NCI-H1417 (cell line): Measurements from ENCODE around the gene MRPS11.
"Not testable (repeated sequence)": the region's sequence is repeated elsewhere in the genome, so short reads cannot be mapped to it uniquely, and the experiment has no call there.

ENCODE experiments used
- DNase-seq, 3 experiments: peaks; one replicate each; lab custom pipeline; 2025; lab: John Stamatoyannopoulos, UW

MRPS11 gene

DNA sequence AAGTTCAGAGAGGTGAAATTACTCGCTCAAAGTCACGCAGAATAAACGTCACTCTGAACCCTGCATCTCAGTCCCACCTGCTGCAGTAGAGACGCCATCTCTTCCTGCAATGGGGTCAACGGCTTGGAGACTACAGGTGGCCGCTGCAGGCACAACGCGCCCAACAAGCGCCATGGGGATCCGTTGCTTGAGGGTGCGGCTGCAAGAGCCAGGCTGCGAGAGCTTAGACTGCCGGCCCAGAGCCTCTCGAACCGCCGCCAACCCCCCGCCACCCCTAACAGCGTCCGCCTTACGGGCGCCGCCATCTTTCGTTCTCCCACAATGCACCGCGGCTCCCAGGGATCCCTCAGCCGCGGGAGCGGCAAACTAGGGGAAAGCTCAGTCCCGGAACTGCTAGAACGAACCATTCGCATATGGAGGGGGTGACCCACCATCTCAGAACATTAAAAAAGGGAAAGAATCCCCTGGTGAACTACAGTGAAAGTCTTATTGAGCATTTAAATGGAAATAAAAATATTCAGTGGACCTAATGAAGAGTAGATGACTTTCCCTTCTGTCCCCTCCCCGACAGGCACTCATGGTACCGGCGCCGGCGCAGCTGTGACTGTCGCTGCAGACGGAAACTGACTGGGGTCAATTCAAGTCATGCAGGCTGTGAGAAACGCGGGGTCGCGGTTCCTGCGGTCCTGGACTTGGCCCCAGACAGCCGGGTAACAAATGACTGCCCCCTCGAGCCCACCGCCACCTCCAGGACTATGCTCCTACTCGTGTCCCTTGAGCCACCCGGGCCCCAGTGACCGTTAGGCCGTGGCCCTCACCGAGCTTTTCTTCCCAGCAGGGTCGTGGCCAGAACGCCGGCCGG is at the start of gene MRPS11, which contains the start of gene MRPL46:
MRPS11 (plus strand) TSS at position 636 of the 862 bp plus-strand sequence; CDS start at position 646, 10 bp downstream.
MRPL46 (minus strand) TSS at position 316 of the 862 bp plus-strand sequence; CDS start at position 305, 11 bp downstream.
- peak; percentile 90 to 98 (median 97) for DNase-seq

DNA sequence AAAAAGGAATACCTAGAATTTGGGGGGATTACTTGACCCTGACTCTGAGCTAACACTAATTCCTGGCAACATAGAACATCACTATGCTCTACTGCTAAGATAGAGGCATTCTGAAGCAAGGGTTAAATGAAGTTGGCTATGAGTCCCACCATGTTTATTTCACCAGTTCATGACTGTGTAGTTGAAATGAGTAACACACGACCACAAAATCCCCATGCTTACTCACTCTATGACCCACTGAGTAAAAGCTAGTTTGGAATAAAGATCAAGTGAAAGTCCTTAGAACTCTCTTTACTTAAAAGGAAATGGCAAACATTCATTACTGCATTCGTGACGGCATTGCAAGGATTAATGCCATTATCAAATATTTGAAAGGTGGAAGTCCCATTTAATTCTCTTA is 47.7 kb upstream of the MRPS11 start:
- DNase-seq, result no peak

DNA sequence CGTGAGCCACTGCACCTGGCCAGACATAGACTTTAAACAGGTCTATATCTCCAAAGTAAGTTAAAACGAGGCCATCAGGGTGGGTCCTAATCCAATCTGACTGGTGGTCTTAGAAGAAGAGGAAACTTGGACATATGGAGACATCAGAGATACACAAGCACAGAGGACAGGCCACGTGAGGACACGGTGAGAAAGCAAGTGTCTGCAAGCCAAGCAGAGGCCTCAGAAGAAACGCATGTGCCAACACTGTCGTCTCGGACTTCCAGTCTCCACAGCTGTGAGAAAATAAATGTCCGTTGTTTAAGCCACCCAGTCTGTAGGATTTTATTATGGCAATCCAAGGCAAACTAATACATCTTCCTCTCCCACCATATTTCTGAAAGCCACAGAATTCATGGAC is 44.2 kb upstream of the MRPS11 start:
- no peak for DNase-seq

DNA sequence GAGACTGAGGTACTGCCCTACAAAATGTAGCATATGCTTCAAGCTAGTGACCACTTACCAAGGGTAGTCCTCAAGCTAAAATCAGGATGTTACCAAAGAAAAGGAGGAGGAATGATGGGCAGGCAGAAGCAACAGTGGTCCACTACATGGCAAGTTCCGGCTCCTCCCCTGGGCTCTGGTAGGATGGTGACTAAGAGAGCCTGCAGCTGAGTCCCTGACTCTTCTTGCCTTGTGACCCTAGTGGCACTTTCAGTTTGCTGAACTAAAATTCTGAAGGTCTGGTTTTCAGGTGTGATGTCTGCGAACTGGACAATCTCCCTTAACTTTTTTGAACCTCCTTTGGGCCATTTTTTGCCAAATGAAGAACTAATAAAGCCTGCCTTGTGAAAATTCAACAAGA is 41.2 kb upstream of the MRPS11 start:
- no peak for DNase-seq

DNA sequence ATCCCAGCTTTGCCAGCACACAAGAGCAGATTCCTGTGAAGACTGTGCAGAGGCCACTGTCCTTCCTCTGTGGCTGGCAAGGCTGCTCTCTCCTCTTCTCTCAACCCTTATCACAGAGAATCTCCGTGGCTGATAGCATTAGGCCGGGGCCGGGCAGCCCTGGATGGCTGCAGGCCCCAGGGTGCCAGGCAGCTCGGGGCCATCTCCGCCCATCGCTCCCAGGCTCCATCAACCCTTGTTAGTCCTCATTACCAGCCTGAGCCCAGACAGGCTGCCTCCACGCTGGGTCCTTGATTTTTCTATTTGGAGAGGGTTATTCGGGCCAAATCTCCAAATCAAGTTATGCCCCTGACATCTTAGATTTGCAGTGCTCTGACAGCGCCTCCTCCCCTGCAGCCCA is 39.5 kb upstream of the MRPS11 start:
- no peak for DNase-seq

DNA sequence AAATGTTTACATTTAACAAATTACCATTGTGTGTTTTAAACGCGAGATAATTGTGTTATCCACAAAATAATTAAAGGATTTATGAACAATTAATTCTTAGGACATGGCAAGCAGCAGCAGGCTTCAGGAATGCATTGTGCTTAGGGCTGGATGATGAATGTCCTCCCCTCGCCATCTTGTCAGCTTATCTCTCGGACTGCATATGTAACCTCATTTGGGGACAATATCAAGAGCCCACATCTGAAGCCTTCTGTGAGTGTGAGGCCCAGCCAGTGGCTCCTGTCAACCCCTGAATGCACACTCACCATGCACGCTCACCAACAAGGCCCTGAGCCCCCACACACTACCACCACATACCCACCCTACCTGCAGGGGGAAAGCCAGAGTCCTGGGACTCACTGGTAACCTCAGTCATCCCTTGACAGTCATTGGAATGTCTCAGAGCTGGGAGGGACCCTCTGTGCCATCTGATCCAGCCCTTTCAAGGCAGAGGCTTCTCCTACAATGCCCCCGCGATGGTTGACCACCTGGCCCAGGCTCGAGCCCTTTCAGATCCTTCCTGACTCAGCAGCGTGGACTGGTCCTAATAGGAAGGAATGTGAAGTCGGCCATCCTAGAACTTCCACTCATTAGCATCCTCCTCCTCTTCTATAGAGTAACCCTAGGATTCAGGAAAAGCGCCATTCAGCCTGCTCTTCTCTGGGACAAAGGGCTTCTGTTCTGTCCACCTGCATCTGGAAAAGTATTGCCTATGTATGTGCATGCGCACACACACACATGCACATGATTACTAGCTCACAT is 38.5 kb upstream of the MRPS11 start:
- DNase-seq, result no peak

DNA sequence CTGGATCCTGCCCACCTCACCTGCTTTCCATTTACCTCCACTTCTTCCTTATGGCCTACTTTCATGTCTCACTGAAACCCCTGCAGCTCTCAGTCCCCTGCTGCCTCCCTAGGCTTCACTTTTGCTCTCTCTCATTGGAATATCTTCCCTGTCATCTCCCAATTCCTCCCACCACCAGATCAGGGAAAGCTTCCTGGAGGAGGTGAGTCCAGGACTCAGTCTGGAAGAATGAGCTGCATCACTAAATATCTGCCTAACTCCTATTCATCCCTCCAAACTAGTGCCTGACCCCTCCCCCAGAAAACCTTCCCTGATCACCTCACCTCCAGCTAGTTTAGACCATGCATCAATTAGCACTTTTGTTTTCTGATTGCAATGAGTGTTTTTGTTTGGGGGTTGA is 37.5 kb upstream of the MRPS11 start:
- no peak for DNase-seq

DNA sequence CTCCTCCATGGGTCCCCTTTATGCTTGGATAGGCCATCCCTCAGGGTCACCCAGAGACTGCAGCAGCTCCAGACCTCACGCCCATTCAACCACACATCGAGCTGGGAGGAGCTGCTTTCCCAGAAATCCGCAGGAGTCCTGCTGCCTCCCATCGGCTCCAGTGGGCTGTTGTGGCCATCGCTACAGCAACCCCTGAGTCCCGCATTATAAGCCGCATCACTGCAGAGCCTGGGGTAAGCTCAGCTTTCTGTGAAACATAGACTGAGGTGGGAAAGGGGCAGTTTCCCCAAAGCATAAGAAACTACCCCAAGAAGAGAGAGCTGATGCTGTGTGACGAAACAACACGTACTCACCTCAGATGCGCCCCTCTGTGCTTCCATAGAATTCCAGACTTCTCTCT is 36.1 kb upstream of the MRPS11 start:
- no peak for DNase-seq

DNA sequence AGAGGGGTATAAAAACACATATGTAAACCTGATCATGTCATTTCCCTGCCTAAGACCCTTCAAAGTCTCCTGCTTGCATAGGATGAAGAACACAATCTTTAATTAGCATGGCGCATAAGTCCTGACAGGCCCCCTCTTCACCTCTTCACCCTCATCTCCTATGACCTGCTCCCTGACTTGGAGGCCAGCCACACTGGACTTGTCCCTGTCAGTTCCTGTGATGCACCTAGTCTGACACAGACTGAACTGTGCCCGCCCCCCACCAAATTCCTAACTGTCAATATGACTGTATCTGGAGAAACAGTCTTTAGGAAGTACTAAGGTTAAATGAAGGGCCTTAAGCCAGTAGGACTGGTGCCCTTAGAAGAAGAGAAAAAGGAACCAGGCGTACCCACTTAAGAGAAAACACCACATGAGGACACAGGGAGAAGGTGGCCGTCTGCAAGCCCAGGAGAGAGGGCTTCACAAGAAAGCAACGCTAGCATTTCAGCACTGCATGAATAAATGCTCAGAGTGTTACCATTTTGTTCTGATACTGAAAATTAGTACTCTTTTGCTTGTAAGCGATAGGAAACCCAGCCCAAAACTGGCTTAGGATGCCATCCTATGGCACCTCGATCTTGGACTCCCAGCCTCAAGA is 34.3 kb upstream of the MRPS11 start:
- DNase-seq, result no peak

DNA sequence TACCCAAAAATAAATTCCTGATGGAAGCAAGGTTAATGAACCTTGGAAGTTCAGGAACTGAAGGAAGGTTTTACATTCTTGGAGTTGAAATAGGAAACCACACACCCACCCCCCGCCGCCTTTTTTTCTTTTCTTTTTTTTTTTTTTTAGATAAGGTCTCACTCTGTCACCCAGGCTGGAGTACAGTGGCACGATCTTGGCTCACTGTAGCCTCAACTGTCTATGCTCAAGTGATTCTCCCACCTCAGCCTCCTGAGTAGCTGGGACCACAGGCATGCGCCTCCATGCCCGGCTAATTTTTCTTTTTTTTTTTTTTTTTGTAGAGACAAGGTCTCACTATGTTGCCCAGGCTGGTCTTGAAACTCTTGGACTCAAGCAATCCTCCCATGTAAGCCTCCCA is 33.4 kb upstream of the MRPS11 start:
- not testable (repeated sequence) for DNase-seq

DNA sequence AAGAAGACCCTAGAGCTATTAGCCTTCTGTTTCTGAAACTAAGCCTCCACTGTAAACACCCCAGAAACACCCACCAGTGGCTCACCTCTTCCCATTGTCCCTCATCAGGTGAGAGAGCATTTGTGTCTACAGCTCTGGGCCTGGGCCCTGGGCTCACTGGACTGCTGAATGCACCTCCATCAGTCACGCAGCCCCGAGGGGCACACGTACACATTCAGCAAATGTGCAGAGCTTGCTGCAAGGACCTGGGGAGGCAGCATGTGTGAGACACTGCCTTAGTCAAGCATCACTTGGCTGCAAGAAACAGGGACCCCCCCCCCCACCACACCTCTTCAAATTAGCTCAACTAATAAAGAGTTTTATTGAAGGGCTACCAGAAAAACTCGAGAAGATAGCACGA is 29.3 kb upstream of the MRPS11 start:
- DNase-seq, result no peak

DNA sequence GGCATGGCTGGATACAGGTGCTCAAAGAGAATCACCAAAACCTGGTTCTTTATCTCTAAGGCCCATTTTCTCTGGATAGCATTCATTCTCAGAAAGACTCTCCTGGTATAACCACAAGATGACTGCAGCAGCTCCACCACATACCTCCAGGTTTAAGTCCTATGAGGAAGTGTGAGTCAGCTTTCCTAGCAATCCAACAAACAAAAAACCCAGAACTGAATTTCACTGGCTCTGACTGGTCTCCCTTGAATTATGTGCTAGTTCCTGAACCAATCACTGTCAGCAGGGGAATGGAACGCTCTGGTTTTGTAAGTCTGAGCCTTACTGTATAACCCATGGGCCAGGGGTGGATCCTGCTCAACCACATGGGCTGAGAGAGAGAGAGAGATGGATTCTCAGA is 27.5 kb upstream of the MRPS11 start:
- DNase-seq, result no peak

DNA sequence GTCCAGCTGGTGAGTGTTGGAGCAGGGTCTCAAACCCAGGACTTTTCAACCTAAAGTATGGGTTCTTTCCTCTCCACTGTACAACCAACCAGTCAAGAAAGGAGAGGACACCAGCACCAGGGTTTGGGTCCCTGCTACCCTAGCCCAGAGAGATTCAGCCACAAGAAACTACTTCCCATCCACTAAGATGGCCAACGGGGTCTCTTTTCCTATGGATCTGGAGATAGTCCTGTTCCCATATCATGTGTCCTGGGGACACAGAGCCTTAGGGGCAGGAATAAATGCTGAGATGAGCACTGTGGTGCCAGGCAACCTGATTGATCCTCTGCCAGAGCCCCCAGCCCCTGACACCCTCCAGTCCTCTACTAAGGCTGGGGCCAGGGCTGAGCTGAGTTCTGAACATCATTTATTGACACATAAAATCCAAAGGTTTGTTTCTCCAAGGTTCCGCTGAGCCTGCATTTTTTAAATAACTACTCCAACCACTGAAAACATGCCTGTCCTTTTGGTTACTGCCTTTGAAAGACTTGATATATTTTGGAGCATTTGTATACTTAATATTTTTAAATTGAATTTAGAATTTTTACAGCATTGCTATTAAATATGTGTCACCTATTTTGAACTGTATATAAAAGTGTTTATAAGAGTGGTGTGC is 26.3 kb upstream of the MRPS11 start:
- DNase-seq, result no peak

DNA sequence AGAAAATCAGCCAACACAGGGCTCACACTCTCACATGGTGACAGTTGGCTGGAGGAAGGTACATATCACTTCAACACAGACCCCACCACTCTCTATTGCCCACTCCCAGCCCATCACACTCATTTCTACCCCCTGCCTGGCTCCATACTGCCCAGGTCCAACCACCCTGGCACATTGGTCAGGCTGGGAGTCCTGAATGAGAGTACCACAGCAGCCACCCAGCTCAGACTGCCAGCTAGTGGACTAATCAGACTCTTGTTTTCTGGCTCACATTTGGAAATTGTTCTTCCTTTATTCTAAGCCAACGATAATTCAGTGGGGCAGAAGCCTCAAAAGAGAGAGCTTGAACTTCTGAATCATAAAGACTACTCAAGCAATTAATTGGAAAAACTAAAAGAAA is 20.3 kb upstream of the MRPS11 start:
- no peak for DNase-seq

DNA sequence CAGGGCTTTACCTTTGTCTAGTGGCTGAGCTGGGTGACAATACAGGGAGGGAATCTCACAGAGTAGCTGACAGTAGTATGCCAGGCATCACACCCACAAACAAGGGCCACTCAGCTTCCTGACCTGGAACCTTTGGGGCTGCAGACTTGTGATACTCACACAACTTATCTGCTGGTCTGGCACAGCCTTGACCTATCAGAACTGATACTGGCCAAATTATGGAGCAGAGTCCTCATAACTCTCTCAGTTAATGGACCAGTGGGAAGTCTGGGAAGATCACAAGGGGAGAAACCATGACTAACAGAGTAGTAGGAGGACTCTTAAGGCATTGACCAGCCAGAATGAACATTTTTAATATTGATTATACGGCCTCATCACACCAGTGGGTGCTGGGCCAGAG is 19.8 kb upstream of the MRPS11 start:
- no peak for DNase-seq

DNA sequence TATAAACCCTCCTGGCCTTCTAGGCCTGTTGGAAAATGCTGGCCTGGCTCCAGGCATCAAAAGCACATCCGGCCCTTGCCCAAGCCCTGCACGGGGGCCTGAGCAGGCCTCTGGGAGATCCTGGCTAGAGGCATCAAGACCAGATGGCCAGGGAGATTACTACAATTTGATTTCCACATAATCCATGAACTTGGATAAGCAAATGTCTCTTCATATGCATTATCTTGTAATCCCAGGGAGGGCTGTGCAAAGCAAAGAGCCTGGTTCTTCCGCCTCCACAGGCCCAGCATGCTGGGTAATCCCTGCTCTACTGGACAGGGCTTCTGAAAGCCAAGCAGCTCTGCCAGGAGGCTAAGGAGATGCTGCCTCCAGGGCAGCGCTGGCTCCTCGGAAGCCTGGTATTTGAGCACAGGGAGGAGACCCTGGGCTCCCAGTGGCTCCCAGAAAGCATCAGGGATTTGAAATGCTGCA is 18.5 kb upstream of the MRPS11 start:
- DNase-seq, result no peak

DNA sequence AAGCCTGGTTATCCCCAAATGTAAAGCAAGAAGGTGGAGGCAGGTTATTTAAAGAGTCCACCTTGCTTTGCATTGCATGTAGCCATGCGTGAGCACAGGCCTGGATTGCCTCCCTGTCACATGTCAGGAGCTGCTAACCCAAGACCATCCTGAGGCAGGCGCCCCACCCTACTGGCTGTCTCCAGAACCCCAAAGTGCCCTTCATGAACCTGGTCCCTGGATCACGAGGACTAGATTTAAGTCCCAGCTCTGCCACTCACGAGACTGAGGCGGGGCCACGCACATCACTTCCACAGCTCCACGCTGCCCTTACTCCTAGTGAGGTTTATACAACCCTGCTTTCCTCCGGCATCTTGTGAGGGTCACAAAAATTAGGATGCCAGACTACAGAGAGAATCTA is 17.9 kb upstream of the MRPS11 start:
- DNase-seq, result no peak

DNA sequence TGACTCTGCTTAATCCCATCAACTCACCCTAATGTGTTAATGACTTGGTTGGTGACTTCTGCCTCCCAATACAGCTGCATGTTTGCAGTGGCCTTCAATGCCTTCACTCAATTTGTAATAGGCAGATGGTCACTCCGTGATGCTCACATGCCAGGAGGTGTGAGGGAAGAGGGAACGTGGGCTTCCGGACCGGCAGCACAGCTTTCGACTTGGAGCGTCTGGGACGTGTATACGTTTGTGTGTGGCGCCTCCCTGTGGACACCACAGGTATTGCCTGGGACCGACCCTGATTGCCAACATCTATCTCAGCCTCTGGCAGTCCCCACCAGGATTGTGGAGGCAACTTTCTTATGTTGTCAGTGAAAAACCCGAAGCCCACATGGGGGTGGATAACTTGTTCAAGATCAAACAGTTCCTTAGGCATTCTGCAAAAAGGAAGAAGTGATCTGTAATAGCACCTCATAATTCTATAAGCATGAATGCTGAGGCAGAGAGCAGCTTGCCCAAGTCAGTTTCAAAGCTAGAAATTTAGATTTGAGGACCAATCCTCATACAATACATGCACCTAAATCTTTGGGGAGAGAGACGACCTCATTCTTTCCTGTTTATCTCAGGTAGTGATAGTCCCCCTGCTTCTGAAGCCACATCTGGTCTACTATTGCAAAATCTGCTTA is 17.2 kb upstream of the MRPS11 start:
- peak; percentile 41 to 74 (median 54) for DNase-seq

DNA sequence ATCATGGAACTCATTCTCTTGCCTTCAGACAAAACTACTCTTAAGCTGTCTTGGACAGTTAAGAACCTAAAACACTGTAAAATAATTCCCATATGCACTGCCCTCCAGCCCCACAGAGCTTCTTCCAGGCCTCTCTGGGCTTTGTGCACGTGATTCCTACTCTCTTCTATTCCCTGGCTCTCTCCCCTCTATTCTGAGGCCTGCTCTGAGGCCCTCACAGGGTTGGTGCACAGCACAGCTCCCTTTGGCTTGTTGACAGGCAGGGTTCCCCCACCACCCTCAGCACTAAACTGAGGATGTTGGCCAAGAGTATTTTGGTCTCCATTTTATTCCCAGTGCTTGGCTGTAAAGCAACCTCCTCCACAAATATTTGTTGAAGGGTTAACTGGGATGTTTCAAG is 13.9 kb upstream of the MRPS11 start:
- DNase-seq, result no peak

DNA sequence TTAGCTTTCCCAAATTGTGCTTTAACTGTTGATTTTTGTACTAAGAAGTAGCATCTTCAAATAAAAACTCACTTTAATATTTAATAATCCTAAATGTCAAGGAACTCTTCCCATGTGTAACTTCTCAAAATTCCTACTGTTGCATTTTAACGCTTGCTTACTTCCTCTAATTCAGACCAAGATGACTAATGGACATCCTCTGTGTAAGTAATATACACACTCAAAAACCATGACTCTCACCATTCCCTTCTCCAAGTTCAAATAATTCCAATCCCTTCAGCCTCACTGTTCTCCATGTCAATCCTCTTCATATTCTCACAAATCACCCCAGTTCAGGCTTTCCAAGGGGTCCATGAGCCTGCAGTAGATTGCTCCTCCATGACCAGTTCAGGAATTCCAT is 13.3 kb upstream of the MRPS11 start:
- no peak for DNase-seq
